Subcutaneous abdominal adipose tissue (tissue), 5 donors: ENCODE measurements around the gene MRPS22.

Experiments
- H3K27ac ChIP-seq: one replicate; pipeline ENCODE4 v1.7.0; 2013; ENCODE audit warnings: low read depth, mild to moderate bottlenecking, inconsistent platforms, low read length, moderate library complexity
- H3K27me3 ChIP-seq, 5 donors: one replicate each; pipeline ENCODE4 v1.7.0; 2013; ENCODE audit warnings: low read length in 5 of 5, inconsistent platforms in 1 of 5; ENCODE audit not compliant: control insufficient read depth in 5 of 5, insufficient read depth in 4 of 5
- H3K36me3 ChIP-seq, 5 donors: one replicate each; pipeline ENCODE4 v1.7.0; 2013; ENCODE audit warnings: low read length in 5 of 5; ENCODE audit not compliant: control insufficient read depth in 5 of 5, insufficient read depth in 5 of 5
- H3K4me1 ChIP-seq, 5 donors: one replicate each; pipeline ENCODE4 v1.7.0; 2013; ENCODE audit warnings: low read length in 5 of 5, mild to moderate bottlenecking in 3 of 5, moderate library complexity in 1 of 5; ENCODE audit not compliant: control insufficient read depth in 5 of 5, insufficient read depth in 5 of 5
- H3K4me3 ChIP-seq, 5 donors: one replicate each; pipeline ENCODE4 v1.7.0; 2013; ENCODE audit warnings: low read length in 5 of 5, low read depth in 1 of 5
- H3K9ac ChIP-seq, 5 donors: one replicate each; pipeline ENCODE4 v1.7.0; 2013; ENCODE audit warnings: low read length in 5 of 5, mild to moderate bottlenecking in 4 of 5, moderate library complexity in 3 of 5
- H3K9me3 ChIP-seq, 5 donors: one replicate each; pipeline ENCODE4 v1.7.0; 2013; ENCODE audit warnings: low read length in 5 of 5; ENCODE audit not compliant: control insufficient read depth in 5 of 5
- donor health status: healthy.
- donor health status: healthy.
- donor health status: healthy.
- donor health status: healthy.
- donor health status: healthy.

Gene MRPS22

GRCh38 chr3:139320551-139321309 is 23.1 kb upstream of the MRPS22 start:
- H3K27ac ChIP-seq = no peak overlapping the region
- no peaks in the 10 kb centered on the region for H3K9me3 ChIP-seq
- H3K36me3 ChIP-seq = no peaks in the 10 kb centered on the region
- H3K27me3 ChIP-seq = peaks cover 0 to 41% (median 19%) of the 10 kb centered on the region in 5 donors
- no peaks in the 10 kb centered on the region for H3K4me1 ChIP-seq
- H3K9ac ChIP-seq = no peak overlapping the region
- H3K4me3 ChIP-seq = no peak overlapping the region

DNA sequence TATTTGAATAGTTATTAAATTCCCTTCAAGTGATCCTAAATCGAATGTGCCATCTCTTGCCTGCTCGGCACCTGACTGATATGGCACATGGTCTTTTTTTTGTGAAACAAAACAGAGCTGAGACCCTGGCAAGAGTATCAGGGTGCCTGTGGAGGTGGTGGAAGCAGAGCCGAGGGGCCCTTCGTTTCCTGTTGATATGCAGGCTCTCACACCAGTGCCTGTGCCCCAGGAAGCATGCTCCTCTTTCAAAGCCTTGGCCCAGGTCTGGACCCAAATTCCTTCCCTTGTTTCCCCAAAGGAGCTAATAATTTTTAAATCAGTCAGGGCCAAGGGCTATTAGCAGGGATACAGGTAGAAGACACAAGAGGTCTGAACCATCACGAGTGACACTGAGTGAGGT is 21.5 kb upstream of the MRPS22 start:
- Histone ChIP-seq H3K4me1 (peaks cover 0 to 4% (median 0%) of the 10 kb centered on the region in 5 donors), H3K27ac (no peak overlapping the region), H3K9ac (no peak overlapping the region), H3K27me3 (peaks cover 0 to 28% (median 12%) of the 10 kb centered on the region in 5 donors), H3K36me3 (no peaks in the 10 kb centered on the region), H3K9me3 (no peaks in the 10 kb centered on the region), H3K4me3 (no peak overlapping the region)

DNA sequence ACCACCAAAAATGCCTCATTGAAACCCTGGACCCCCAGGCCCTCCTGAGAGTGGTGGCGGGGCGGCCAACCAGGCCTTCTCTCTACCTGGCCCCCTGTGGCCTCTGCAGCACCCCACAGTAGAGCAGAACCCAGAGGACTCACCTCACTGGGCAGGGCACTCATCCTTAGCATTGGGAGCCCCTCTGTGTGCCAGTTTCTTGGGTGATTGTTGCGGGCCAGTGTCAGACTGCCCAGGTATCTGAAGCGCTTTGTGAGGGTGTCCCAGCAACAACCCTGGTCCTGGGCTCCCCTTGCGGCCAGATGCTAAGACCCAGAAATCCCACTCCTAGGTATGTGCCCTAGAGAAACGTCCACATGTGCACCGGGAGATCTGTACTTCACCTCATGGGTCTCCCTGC is 20.7 kb upstream of the MRPS22 start:
- Histone ChIP-seq H3K4me1 (peaks cover 0 to 4% (median 0%) of the 10 kb centered on the region in 5 donors), H3K9me3 (no peaks in the 10 kb centered on the region), H3K27ac (no peak overlapping the region), H3K27me3 (peaks cover 0 to 22% (median 6%) of the 10 kb centered on the region in 5 donors), H3K4me3 (no peak overlapping the region), H3K36me3 (no peaks in the 10 kb centered on the region), H3K9ac (no peak overlapping the region)

DNA sequence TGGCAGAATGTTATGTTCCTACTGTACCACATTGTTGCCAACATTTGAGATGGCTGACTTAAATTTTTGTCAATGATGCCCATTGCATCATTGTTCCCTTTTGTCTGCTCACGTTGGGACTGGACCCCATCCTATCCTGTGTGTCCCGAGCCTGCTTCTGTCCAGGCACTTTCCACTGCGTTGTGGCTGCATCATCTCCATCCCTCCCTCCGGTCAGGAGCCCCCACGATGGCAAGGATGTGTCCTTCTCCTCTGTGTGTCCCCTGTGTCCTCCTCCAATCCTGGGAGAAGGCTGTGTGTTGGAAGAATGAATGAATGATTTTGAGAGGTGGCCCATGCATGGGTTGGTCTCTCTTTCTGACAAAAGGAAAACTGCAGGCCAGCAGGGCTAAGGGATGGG is 19.4 kb upstream of the MRPS22 start:
- Histone ChIP-seq H3K36me3 (no peaks in the 10 kb centered on the region), H3K9ac (no peak overlapping the region), H3K27me3 (peaks cover 0 to 9% (median 2%) of the 10 kb centered on the region in 5 donors), H3K27ac (no peak overlapping the region), H3K4me1 (peaks cover 0 to 9% (median 5%) of the 10 kb centered on the region in 5 donors), H3K4me3 (no peak overlapping the region), H3K9me3 (no peaks in the 10 kb centered on the region)

DNA sequence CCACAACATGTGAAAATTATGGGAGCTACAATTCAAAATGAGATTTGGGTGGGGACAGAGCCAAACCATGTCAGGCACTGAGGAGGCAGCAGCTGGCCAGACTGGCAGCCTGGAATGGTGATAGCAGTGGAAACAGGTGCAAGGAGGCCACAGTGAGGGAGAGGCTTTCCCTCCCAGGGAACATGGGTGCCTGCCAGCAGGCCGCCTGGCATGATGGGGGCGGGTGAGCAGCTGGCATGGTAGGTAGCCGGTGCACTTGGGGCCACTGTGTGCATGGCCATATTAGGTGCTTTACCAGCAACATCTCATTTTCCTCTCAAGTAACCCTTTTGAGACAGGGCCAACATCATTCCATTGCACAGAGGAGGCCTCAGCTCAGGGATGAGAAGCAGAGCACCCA is 18.3 kb upstream of the MRPS22 start:
- peaks cover 0 to 10% (median 6%) of the 10 kb centered on the region in 5 donors for H3K4me1 ChIP-seq
- no peak overlapping the region for H3K4me3 ChIP-seq
- no peaks in the 10 kb centered on the region for H3K36me3 ChIP-seq
- H3K27me3 ChIP-seq = peaks cover 0 to 11% (median 9%) of the 10 kb centered on the region in 5 donors
- no peak overlapping the region for H3K9ac ChIP-seq
- H3K9me3 ChIP-seq = no peaks in the 10 kb centered on the region
- no peak overlapping the region for H3K27ac ChIP-seq

DNA sequence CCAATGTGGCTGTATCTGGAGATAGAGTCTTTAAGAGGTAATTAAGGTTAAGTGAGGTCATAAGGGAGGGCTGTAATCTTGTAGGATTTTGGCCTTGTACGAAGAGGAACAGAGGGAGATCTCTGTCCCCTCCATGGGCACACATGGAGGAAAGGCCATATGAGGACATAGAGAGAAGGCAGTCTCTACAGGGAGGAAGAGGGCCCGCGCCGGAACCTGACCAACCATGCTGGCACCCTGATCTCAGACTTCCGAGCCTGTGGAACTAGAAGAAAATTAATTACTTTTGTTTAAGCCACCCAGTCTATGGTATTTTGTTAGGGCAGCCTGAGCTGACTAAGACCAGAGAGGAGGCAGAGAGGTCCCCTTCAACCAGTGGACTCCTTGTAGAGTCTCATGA is 17.7 kb upstream of the MRPS22 start:
- H3K27me3 ChIP-seq = peaks cover 0 to 14% (median 11%) of the 10 kb centered on the region in 5 donors
- peaks cover 0 to 10% (median 6%) of the 10 kb centered on the region in 5 donors for H3K4me1 ChIP-seq
- H3K9me3 ChIP-seq = no peaks in the 10 kb centered on the region
- H3K4me3 ChIP-seq = no peak overlapping the region
- no peak overlapping the region for H3K27ac ChIP-seq
- H3K9ac ChIP-seq = no peak overlapping the region
- no peaks in the 10 kb centered on the region for H3K36me3 ChIP-seq

DNA sequence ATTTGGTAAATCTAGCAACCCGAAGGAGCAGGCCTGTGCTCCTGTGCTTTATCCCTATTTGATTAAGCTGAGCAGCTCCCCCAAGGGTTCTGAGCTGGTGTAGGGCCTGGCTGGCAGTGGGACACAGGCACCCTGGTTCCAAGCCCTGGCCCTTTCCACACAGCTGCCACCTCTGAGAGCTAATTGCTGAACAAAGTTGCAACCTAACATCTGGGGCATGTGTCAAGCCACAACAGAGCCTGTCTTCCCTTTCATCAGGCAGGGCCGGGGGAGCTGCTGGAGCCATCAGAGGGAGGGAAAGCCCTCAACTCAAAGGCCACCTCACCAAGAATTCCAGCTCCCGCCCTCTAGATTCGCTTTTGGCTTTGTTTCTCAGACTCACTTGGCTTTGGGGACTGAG is 17.1 kb upstream of the MRPS22 start:
- Histone ChIP-seq H3K27me3 (peaks cover 0 to 14% (median 13%) of the 10 kb centered on the region in 5 donors), H3K4me3 (no peak overlapping the region)

GRCh38 chr3:139327231-139327630 is 16.6 kb upstream of the MRPS22 start:
- Histone ChIP-seq H3K27me3 (peaks cover 0 to 17% (median 12%) of the 10 kb centered on the region in 5 donors), H3K9me3 (no peaks in the 10 kb centered on the region), H3K27ac (no peak overlapping the region), H3K36me3 (no peaks in the 10 kb centered on the region), H3K4me1 (peaks cover 0 to 10% (median 6%) of the 10 kb centered on the region in 5 donors), H3K9ac (no peak overlapping the region), H3K4me3 (no peak overlapping the region)

More for the DNA sequence above, 17.1 kb upstream of the MRPS22 start:
- Histone ChIP-seq H3K9me3 (no peaks in the 10 kb centered on the region), H3K4me1 (peaks cover 0 to 10% (median 6%) of the 10 kb centered on the region in 5 donors), H3K27ac (no peak overlapping the region), H3K9ac (no peak overlapping the region), H3K36me3 (no peaks in the 10 kb centered on the region)

GRCh38 chr3:139327861-139328260 is 16.0 kb upstream of the MRPS22 start:
- H3K27ac ChIP-seq = no peak overlapping the region
- no peak overlapping the region for H3K9ac ChIP-seq
- no peaks in the 10 kb centered on the region for H3K9me3 ChIP-seq
- H3K4me3 ChIP-seq = no peak overlapping the region
- peaks cover 0 to 10% (median 6%) of the 10 kb centered on the region in 5 donors for H3K4me1 ChIP-seq
- no peaks in the 10 kb centered on the region for H3K36me3 ChIP-seq
- H3K27me3 ChIP-seq = peaks cover 0 to 17% (median 11%) of the 10 kb centered on the region in 5 donors

- Histone ChIP-seq H3K4me3 (no peak overlapping the region), H3K9ac (no peak overlapping the region), H3K4me1 (peaks cover 0 to 10% (median 6%) of the 10 kb centered on the region in 5 donors), H3K27me3 (peaks cover 0 to 14% (median 11%) of the 10 kb centered on the region in 5 donors), H3K9me3 (no peaks in the 10 kb centered on the region), H3K36me3 (no peaks in the 10 kb centered on the region), H3K27ac (no peak overlapping the region)
Measured at GRCh38 chr3:139328356-139328755, 15.5 kb upstream of the MRPS22 start.
